GM04503 (cell line): Measurements from ENCODE around the gene PSME2.
"Not testable (repeated sequence)": the region's sequence is repeated elsewhere in the genome, so short reads cannot be mapped to it uniquely, and the experiment has no call there.

Experiments used
- DNase-seq: peaks from one replicate; pipeline ENCODE4 v3.0.0-alpha.2; 2012; ENCODE audit warnings: low read depth

Gene PSME2

DNA sequence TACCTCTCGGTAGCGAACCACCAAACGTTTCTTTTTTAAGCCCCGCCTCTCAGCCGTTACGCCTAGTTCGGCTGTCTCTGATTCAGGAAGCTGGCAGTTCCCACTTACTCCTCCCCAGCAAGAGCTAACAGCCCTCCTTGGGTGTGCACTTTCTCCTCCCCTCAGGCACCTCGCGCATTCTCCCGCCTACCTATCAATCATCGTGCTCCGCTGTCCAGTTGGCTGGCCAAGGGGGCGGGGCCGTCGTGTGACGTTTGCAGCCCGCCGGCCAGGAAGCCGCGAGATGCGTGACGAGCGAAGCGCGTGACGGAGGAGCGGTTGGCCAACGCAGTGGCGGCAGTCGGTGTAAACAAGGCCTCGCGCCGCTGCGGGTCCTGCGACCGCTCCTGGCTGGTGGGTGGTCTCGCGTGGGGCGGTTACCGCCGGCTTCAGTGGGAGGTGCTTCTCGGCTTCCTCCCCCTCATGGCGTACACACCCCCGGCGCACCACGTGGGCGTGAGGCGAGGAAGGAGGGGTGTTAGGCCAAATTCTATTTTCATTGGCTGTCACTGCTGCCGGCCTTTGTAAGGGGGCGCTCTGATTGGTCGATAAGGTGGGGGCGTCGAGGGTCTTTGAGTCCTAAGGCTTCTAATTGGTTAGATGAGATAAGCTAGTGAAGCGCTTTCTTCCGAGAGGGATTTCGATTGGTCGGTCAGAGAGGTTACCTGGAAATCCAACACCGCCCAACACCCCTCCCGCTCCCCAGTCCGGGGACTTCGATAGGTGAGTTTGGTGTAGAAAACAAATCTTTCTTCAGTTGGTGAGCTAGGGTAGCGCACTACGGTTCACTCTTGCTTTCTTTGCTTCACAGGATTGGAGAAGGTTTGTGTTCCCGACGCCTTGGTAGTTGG, 31.6 kb downstream of the PSME2 start, which contains the start of the genes DCAF11 and NRL:
Gene DCAF11 (plus strand): TSS at position 246 of the 890 bp plus-strand sequence. CDS start 818 bp downstream, outside the sequence.
Gene NRL (minus strand): TSS at position 418 of the 890 bp plus-strand sequence. CDS start 32,101 bp downstream, outside the sequence.
- peak; percentile 98 for DNase-seq

DNA sequence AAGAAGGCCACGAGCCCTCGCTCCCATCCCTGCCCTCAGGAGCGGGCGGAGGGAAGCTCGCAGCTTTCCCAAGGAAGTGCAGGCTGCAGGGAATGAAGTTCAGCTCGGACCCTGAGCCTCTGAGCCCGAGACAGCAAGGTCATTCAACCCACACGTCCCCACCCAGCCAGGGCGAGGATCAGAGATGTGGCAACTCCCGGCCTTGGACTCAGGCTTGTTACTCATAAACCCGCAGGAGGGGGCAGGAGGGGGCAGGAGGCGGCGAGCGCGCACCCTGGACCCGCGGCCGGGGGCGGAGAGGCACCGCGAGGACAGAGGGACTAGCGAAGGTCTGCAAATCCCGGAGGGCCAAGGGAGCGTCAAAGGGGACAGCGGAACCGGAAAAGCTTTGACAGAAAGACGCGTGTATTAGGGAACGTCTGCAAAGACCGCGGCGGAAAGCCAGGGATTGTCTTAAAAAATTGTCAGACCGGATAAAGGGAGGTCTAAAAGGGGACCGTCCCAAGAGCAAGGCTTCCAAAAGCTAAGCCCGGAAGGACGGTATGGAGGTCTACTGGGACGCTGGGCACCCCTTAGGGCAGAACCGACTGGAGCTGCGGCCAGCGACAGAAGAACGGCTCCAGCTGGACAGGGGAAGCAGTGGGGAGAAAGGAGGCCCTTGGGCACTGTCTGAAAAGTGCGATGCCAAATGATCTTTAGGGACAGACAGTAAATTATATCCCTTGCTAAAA, 32.4 kb downstream of the PSME2 start:
- DNase-seq = peak; percentile 74

DNA sequence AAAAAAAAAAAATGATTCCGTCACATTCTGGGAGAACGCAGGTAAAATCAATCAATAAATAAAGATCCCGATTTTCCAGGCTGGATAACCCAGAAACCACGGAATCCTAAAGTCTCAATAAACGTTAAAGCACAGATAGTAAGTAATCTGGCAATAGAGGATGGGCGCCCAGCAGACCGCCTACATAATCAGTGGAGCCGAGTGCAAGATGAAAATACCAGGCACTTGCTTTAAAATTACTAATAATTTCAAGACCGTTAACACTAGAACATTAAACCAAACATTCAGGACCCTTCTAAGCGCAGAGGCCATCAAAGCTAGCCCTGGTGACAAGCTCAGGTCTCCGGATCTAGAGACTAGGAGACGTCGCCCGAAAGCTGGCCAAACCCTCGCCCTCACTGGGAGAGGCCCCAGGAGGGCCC, 33.0 kb downstream of the PSME2 start:
- DNase-seq = no peak

DNA sequence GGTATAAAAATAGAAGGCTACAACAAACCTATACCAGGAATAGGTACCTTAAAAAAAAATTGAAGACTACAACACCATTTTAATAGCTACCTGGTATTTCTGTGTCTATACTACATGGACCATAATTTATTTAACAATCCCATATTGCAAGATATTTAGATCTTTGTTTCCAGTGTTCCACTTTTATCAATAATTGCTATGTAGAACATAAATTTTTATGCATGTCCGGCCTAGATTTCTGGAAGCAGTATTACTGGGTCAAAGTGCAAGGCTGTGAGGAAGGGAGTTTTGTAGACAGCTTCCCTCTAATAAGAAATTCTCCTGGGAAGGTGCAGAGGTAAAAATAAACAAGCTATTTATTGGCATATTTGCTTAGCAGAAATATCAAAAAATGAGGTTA, 35.9 kb downstream of the PSME2 start:
- DNase-seq = no peak

DNA sequence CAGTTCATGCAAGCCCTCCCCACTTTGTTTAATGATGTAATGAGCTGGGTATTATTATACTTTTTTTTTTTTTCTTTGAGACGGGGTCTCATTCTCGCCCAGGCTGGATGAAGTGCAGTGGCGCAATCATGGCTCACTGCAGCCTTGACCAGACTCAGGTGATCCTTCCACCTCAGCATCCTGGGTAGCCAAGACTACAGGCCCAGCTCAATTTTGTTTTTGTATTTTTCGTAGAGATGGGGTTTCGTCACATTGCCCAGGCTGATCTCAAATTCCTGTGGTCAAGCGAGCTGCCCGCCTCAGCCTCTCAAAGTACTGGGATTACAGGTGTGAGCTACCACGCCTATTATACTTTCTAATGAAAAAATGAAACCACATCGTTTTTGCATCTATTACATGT, 36.4 kb downstream of the PSME2 start:
- DNase-seq = no peak

DNA sequence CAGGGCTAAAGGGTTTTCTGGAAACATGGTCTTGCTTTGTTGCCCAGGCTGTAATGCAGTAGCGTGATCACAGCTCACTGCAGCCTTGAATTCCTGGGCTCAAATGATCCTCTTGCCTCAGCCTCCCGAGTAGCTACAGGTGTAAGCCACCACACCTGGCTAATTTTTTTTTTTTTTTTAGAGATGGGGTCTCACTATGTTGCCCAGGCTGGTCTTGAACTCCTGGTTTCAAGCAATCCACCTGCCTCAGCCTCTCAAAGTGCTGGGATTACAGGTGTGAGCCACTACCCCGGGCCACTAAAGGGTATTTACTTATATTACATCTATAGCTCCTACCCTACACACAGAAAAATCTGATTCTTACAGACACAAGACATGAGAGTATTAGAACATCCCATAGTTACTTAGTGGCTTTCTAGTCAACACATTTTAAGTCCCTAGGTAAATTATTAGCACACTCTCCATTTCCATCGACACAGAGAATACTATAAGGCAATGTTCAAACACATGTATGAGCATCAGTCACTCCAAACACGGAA, 38.0 kb downstream of the PSME2 start:
- no peak for DNase-seq

DNA sequence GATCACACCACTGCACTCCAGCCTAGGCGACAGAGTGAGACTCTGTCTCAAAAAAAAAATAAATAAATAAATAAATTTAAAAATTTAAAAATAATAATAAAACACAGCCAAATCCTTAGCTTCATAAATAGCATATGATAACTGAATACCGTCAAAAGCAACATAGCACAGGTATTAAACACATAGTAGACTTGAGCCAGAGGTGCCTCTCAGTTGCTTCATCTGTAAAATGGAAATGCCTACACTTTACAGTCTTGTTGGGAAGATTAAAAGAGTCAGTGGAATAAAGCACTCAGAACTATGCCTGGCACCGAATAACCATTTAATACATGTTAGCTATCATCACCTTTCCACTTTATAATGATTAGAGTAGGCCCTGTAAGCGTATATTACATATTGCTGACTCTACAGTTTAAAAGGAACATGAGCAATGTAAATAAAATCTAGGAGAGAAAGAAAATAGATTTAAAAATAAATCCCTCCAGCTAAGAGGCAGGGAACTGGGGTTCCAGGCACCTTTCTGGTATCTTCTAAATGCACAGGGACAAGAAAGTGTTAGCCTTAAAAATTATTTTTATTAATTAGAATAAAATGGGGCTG, 39.6 kb downstream of the PSME2 start:
- DNase-seq = no peak

DNA sequence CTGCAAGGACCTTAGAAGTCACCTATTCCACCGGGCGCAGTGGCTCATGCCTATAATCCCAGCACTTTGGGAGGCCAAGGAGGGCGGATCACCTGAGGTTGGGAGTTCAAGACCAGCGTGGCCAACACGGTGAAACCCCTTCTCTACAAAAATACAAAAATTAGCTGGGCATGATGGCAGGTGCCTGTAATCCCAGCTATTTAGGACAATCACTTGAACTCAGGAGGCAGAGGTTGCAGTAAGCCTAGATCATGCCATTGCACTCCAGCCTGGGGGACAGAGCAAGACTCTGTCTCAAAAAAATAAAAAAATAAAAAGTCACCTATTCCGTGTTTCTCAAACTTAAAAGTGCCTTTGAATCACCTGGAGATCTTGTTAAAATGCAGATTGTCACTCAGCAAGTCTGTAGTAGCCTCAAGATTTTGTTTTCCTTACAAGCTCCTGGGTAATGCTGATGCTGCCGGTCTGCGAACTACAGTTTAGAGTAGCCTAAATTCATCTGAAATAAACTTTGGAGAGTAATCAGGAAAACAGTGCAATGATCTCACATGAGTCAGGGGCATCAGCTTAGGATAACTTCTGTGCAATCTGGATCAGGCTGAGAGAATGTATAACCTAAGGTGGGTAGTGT, 40.7 kb downstream of the PSME2 start:
- DNase-seq = not testable (repeated sequence)

DNA sequence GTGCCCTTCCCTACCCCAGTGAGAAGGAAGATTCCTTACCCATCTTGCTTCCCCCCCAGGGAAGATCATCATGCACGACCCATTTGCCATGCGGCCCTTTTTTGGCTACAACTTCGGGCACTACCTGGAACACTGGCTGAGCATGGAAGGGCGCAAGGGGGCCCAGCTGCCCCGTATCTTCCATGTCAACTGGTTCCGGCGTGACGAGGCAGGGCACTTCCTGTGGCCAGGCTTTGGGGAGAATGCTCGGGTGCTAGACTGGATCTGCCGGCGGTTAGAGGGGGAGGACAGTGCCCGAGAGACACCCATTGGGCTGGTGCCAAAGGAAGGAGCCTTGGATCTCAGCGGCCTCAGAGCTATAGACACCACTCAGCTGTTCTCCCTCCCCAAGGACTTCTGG, 43.0 kb downstream of the PSME2 start:
- no peak for DNase-seq

DNA sequence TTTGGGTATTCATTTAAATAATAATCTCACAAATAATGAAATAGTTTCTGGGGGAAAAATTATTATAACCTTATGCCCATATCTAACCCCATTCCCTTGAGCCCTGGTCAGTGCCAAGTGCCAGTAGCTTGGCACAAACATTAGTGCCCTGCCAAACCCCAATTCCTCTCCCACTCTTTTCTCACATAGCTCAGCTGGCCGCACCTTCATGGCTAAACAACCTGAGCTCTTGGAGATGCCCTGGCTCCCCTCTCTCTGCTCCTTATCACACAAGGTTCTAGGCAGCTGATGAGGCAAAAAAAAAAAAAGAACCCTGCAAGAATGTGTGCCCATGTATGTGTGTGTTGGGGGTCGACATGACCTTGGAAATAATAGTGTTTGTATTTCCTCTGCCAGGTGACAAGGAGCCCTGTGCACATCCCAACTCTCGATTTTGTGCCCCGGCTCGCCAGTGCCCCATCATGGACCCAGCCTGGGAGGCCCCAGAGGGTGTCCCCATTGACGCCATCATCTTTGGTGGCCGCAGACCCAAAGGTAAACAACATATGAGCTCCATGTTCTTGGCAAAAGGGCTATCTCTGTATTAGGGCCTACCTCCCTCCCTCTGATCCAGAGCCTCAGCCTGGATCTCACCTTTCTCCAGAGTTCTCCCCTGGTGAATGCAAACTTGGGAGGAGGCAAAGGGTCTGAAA, 43.9 kb downstream of the PSME2 start:
- no peak for DNase-seq

DNA sequence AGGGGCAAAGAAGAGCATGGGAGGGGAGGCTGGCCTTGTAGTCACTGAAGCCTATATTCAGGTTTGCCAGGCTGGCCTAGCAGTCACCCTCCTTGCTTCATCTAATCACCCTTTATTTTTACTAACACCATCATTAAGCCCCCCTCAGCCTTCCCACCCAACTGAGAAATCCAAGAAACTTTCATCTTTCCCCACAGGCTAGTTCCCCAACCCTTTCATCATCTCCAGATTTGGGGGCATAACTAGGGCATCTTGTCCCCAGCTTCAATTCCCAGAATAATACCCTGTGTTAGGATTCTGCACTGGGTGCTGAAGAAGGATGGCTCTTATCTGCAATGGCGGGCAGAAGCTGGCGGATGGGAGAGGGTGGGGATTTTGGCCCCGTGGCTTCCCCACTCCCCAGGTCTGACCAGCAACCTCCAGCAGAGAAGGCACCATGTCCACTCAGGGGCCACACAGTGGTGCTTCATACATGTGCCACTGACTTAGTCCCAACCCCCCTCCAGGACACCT, 45.4 kb downstream of the PSME2 start:
- DNase-seq = no peak

DNA sequence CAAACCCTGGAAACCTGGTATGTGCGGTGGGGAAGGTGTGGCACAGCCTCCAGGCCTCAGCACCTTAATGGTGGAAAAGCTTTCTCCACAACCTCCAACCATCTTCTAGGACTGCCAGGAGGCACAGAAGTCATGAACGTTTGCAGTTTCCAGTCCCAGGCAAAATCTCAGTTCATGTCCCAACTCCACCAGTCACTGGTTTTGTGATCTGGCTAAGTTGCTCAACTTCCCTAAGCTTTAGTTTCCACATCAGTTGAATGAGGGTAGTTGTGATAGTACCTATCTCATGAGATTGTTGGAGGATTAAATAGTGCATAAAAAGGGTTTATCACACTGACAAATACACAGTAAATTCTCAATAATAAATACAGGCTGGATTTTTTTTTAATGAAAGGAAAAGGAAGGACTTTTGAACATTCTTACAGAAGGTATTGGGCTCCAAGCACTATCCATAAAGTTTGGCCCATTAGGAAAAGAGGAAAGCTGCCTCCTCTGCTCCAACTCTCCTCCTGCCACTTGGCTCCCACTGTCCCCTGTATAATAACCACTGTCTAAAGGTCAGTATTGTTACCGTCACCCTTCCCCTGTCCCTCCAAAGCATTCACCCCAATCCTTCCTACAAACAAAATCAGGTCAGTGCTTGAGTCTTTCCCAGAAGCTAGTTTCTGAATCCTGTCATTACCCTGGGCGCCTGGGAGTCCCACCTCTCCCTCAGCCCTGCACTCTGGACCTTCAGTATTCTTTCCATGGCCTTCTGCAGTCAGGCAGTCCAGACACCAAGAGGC, 46.0 kb downstream of the PSME2 start:
- no peak for DNase-seq

DNA sequence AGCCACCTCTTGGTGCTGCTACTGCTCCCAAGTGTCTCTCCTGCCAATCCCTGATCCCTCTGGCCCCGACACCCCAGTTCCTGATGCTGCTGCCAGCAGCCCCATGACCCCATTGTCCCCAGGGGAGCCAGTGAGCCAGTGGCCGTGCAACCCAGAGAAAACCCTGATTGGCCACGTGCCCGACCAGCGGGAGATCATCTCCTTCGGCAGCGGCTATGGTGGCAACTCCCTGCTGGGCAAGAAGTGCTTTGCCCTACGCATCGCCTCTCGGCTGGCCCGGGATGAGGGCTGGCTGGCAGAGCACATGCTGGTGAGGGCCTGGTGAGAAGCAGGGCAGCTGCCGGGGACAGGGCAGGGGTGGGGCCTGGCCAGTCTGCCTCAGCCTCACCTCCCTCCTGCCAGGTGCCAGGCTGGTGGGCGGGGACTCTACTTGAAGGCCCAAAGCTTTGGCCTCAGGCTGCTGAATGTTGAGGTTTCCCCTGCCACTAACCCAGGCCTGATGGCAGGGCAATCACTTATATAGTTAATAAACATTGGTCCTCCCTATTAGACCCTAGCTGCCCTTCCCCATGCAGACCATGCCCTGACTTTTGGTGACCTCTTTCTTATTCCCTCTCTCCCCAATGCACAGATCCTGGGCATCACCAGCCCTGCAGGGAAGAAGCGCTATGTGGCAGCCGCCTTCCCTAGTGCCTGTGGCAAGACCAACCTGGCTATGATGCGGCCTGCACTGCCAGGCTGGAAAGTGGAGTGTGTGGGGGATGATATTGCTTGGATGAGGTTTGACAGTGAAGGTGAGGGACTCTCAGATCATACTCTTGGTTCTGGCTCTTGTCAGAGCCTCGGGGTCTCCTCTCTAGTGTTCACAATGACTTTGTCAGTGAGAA, 47.2 kb downstream of the PSME2 start:
- DNase-seq = no peak

DNA sequence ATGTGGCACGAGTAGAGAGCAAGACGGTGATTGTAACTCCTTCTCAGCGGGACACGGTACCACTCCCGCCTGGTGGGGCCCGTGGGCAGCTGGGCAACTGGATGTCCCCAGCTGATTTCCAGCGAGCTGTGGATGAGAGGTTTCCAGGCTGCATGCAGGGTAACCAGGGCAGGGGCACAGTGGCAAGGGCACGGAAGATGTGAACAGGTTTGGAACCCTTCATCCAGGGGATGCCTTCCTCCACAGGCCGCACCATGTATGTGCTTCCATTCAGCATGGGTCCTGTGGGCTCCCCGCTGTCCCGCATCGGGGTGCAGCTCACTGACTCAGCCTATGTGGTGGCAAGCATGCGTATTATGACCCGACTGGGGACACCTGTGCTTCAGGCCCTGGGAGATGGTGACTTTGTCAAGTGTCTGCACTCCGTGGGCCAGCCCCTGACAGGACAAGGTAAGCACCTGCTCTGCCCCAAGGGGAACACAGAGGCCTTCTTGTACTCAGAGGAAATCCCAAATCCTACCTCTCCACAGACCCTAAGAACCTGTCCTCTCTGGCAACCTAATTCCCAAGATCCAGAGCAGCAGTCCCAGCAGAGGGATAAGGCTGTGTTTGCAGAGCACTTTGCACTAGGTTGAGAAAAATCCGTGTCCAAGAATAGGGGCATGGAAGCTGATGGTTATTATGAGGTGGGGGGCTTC, 48.0 kb downstream of the PSME2 start:
- no peak for DNase-seq

DNA sequence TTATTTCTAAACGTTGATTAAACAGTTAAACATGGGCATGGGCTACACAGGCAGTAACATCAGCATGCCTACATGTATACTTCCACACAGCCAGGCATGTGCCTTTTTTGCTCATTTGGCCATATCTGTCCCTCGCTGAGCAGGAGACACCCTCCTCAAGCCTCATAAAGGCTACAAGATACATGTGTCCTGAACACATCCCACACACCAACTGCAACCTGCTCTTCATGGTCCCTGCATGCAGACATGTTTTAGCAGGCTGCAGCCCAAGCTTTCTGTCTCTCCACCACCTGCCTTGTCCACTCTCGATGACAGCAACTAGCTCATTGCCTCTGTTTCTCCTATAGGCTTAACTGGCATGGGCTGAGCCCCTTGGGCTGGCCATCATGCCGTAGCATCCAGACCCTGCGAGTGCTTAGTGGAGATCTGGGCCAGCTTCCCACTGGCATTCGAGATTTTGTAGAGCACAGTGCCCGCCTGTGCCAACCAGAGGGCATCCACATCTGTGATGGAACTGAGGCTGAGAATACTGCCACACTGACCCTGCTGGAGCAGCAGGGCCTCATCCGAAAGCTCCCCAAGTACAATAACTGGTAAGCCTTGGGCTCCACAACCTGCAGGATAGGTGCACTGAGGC, 49.7 kb downstream of the PSME2 start:
- no peak for DNase-seq

DNA sequence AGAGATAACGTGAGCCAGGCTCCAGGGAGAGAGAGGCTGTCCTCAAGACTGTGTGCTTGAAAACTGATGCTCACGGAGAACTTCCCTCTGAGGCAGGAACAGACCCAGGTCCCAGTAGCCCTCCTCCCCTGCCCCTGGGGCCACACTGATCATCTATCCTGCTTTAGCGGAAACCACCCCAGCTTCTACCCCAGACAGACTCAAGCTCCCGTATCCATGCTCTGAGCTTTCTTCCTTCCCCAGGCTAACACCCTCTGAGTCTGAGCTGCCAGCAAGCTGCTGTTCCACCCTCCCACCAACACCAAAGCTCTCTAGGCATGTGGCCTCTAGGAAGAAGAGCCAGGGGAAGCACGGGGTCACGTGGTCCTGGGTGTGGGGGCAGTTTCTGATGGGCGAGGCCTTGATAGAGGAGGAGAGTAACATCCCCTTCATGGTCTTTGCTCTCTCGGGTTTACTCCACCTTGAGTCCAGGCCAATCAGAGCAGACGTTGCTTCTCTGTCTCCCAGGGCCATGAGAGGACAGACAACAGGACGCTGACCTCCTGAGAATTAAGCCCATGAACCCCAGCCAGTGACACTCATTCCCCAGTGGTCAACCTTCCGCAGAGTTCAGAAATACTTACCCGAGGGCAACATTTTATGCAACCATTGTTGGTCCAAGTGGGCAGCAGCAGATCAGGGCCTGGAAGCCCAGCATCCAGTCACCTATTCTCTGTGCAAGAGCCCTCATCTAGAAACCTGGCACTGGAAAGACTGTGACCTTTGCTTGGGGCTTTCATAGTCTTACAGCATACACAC, 50.9 kb downstream of the PSME2 start:
- no peak for DNase-seq

DNA sequence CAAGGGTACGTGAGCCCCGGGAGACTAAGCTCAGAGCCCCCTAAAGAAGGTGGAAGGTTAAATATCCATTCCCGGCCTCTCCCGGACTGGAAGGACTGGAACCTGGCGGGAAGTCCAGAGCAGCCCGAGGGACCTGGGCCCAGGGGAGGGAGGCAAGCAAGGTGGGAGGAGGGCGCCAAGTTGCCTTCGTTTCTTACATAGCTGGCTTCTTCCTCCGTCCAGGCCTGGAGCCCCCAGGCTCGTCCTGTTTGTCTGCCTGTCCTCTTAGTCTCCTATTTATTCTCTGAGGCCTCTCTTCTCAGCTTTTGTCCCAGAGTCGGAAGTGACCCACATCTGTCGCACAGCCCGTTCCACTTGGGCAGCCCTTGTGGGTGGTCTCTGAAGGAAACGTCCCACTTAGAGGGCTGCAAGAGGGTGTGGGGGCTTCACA, 51.6 kb downstream of the PSME2 start:
- no peak for DNase-seq
